ENCODE data around the gene RAD51AP1. TPM values are rescaled to one million over a fixed set of nuclear protein-coding genes. Genes with fewer than 3 reads are reported as not detected.

Gene RAD51AP1
- total and polyA plus RNA-seq, 10 donors = 3.6 to 10.9 (median 5.1) TPM

DNA sequence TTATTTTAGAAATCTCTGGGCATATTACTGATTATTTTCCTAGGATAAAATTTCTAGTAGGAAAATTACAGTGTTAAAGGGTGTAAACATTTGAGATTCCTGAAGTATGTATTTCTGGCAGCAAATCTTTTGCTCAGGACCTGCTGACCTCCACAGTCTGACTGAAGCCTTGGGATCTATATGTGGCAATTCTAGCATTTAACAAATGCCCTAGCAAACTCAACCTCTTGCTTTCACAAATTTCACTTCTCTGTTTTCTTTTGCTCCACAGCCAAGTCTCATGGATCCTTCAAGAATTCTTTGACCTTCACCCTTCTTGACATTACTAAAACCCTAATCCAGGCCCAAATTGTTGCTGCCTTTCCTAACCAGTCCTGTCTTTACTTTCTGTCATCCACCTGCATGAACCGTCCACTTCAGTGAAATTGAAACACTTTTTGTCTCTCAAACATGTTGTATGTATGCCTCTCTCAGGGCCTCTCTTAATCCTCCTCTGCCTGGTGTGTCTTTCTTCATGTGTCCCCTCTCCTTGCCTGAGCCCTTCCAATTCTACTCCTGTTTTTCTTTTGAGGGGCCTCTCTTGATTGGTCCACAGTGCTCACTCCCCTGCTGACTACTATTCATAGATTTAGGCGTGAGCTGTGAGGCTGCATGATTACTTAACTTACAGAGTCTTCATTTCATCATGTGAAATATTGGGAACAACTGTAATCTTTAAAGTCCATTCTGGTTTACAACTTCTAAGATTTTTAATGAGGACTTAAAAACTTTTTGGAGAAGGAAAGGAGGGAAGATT lies 18.2 kb downstream of the RAD51AP1 start:
- TF ChIP-seq CTCF (IDR thresholded peaks at IDR 0.05 in 8 of 11, conservative IDR thresholded peaks at IDR 0.05 in 3 of 11) (no peak), POLR2AphosphoS5 (IDR thresholded peaks at IDR 0.05) (no peak), POLR2A (IDR thresholded peaks at IDR 0.05) (no peak)
- Histone ChIP-seq H3K4me1 (peaks cover 0 to 4% (median 3%) of the 10 kb centered on the region in 6 donors), H3K36me3 (peaks cover 0 to 38% (median 0%) of the 10 kb centered on the region in 6 donors), H3K27ac (peak overlapping the region in 1 of 8 donors; percentile 29), H3K9me3 (no peaks in the 10 kb centered on the region), H3K27me3 (replicated peaks in 1 of 7) (no peaks in the 10 kb centered on the region), H3K4me3 (no peak overlapping the region)
- 86 to 94% (median 87%) methylated on average over 2 of the region's 2 CpGs for WGBS, 5 donors
- no peak for DNase-seq
- intact Hi-C loops (cut with DNase I; ENCODE audit: low total_unique reads) = no loop called here

- H3K4me1 ChIP-seq = peaks cover 0 to 10% (median 10%) of the 10 kb centered on the region in 6 donors
- WGBS, 5 donors = 88 to 94% (median 92%) methylated on average over 5 of the region's 5 CpGs
- no peak overlapping the region for H3K27ac ChIP-seq
- H3K4me3 ChIP-seq = no peak overlapping the region
- peaks cover 0 to 35% (median 0%) of the 10 kb centered on the region in 6 donors for H3K36me3 ChIP-seq
- TF ChIP-seq POLR2AphosphoS5 (IDR thresholded peaks at IDR 0.05) = no peak
- TF ChIP-seq CTCF (IDR thresholded peaks at IDR 0.05 in 8 of 11, conservative IDR thresholded peaks at IDR 0.05 in 3 of 11) = no peak
- no peak for TF ChIP-seq POLR2A (IDR thresholded peaks at IDR 0.05)
- intact Hi-C loops (cut with DNase I; ENCODE audit: low total_unique reads) = no loop called here
- H3K27me3 ChIP-seq (replicated peaks in 1 of 7) = peaks cover 0 to 2% (median 0%) of the 10 kb centered on the region in 7 donors
- no peak for DNase-seq
- no peaks in the 10 kb centered on the region for H3K9me3 ChIP-seq
Measured at GRCh38 chr12:4557586-4557985, 18.9 kb downstream of the RAD51AP1 start.

GRCh38 chr12:4558171-4558570 lies 19.5 kb downstream of the RAD51AP1 start:
- intact Hi-C loops (cut with DNase I; ENCODE audit: low total_unique reads) = no loop called here
- Histone ChIP-seq H3K27me3 (replicated peaks in 1 of 7) (peaks cover 0 to 5% (median 0%) of the 10 kb centered on the region in 7 donors), H3K27ac (no peak overlapping the region), H3K9me3 (no peaks in the 10 kb centered on the region), H3K4me3 (no peak overlapping the region), H3K4me1 (peaks cover 0 to 16% (median 11%) of the 10 kb centered on the region in 6 donors), H3K36me3 (peaks cover 0 to 29% (median 0%) of the 10 kb centered on the region in 6 donors)
- no peak for DNase-seq
- TF ChIP-seq CTCF (IDR thresholded peaks at IDR 0.05 in 8 of 11, conservative IDR thresholded peaks at IDR 0.05 in 3 of 11) (no peak), POLR2A (IDR thresholded peaks at IDR 0.05) (no peak), POLR2AphosphoS5 (IDR thresholded peaks at IDR 0.05) (no peak)
- 91 to 96% (median 94%) methylated on average over 2 of the region's 2 CpGs for WGBS, 5 donors

- Histone ChIP-seq H3K27ac (peak within 1 kb of the TSS in 2 of 8 donors; percentile 41 to 46), H3K4me3 (peak within 1 kb of the TSS in 7 of 8 donors; percentile 3 to 58 (median 24)), H3K36me3 (peaks cover 0 to under 1% (median 0%) of the 10 kb centered on the region in 6 donors), H3K9me3 (no peaks in the 10 kb centered on the region), H3K4me1 (peaks cover 6 to 53% (median 37%) of the 10 kb centered on the region in 6 donors), H3K27me3 (replicated peaks in 1 of 7) (peaks cover 0 to 5% (median 0%) of the 10 kb centered on the region in 7 donors)
- intact Hi-C loops (cut with DNase I; ENCODE audit: low total_unique reads) = no loop called here
- peak; percentile 87 for DNase-seq
- peak; percentile 31 to 81 (median 74) for TF ChIP-seq POLR2AphosphoS5 (IDR thresholded peaks at IDR 0.05)
- no peak for TF ChIP-seq CTCF (IDR thresholded peaks at IDR 0.05 in 8 of 11, conservative IDR thresholded peaks at IDR 0.05 in 3 of 11)
- no peak for TF ChIP-seq POLR2A (IDR thresholded peaks at IDR 0.05)
- 18 to 33% (median 23%) methylated on average over 42 to 44 of the region's 44 CpGs for WGBS, 5 donors
Measured at GRCh38 chr12:4562034-4562657, 23.5 kb downstream of the RAD51AP1 start, which contains the start of gene DYRK4. Gene DYRK4 (plus strand): TSS chr12:4562208. CDS start chr12:4562246, 38 bp downstream.
